ENCODE results near the gene FARSA.
"Not testable (repeated sequence)": the region's sequence is repeated elsewhere in the genome, so short reads cannot be mapped to it uniquely, and the experiment has no call there.

Gene FARSA

DNA sequence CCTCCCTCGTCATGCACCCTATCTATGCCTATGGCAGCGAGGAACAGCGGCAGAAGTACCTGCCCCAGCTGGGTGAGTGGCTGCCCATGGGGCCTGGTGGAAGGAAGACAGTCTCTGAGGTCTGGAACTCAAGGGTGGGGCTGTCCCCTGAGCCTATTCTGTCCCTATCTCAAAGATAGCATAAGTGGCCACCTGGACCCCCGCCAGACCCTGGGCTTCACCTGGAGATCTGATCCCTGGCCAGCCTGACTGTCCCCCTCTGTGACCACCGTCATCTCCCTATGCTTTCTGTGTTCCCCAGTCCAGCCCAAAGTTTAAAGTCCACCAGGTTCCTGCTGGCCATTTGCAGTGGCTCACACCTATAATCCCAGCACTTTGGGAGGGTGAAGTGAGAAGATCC, 39.9 kb downstream of the FARSA start:
- no peak for DNase-seq (ENCODE audit: low read depth)
- TF ChIP-seq, protein P1, sequence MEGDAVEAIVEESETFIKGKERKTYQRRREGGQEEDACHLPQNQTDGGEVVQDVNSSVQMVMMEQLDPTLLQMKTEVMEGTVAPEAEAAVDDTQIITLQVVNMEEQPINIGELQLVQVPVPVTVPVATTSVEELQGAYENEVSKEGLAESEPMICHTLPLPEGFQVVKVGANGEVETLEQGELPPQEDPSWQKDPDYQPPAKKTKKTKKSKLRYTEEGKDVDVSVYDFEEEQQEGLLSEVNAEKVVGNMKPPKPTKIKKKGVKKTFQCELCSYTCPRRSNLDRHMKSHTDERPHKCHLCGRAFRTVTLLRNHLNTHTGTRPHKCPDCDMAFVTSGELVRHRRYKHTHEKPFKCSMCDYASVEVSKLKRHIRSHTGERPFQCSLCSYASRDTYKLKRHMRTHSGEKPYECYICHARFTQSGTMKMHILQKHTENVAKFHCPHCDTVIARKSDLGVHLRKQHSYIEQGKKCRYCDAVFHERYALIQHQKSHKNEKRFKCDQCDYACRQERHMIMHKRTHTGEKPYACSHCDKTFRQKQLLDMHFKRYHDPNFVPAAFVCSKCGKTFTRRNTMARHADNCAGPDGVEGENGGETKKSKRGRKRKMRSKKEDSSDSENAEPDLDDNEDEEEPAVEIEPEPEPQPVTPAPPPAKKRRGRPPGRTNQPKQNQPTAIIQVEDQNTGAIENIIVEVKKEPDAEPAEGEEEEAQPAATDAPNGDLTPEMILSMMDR (conservative IDR thresholded peaks at IDR 0.05; ENCODE audit: low read length) = no peak
- no peak overlapping the region for H3K4me3 ChIP-seq (ENCODE audit: low read length)

DNA sequence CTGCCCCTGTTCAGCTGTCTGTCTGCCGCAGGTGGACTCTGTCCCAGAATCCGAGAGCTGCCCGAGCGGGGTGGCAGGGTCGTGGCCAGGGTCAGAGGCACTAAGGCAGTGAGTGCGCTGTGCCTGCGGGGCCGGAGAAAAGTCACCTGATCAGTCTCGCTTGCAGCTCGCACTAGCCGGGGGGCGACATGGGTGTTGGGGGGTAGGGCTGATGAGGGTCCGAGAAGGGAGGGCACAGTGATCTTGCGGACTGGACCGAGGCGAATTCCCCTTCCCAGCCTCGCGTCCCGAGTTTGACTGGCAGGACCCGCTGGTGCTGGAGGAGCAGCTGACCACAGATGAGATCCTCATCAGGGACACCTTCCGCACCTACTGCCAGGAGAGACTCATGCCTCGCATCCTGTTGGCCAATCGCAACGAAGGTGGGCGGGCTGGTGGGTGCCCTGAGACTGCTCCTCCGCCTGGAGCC, 41.9 kb downstream of the FARSA start:
- TF ChIP-seq, protein P1 (conservative IDR thresholded peaks at IDR 0.05; ENCODE audit: low read length) = no peak
- no peak for DNase-seq (ENCODE audit: low read depth)
- H3K4me3 ChIP-seq (ENCODE audit: low read length) = peak overlapping the region; percentile 97

DNA sequence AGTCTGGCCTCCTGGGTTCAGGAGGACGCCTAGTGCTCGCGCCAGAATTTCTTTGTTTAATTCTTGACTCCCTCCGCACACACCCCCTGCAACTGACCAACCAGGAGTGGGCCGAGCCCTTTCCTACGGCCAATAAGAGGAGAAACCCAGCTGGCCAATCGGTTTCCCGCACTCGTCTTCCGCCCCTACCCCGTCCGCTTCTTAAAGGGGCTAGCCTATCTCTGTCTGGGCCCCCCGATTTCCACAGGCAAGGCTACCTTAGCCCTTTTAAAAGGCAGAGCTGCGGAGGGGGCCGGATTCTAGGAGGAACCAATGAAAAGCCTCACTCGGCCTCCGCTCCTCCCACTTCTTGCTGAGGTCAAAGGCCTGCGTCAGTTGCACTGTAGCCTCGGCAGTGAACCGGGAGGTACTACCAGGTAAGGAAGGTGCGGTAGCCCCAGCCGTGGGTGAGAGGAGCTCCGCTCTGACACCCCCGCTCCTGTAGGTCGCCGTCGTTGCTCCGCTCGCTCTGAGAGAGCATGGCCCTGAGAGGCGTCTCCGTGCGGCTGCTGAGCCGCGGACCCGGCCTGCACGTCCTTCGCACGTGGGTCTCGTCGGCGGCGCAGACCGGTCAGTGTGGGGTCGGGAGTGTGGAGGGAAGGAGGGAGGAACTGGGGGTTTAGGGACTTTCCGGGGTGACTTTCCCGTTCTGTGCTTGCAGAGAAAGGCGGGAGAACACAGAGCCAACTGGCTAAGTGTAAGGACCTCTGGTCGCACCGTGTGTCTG, 42.5 kb downstream of the FARSA start, which contains the start of gene GCDH:
TSS of gene GCDH (plus strand) at position 374 of the 766 bp plus-strand sequence. CDS start at position 519, 145 bp downstream.
- TF ChIP-seq, protein P1 (conservative IDR thresholded peaks at IDR 0.05; ENCODE audit: low read length) = no peak
- peak within 1 kb of the TSS; percentile 97 for H3K4me3 ChIP-seq (ENCODE audit: low read length)
- DNase-seq (ENCODE audit: low read depth) = peak; percentile 99

DNA sequence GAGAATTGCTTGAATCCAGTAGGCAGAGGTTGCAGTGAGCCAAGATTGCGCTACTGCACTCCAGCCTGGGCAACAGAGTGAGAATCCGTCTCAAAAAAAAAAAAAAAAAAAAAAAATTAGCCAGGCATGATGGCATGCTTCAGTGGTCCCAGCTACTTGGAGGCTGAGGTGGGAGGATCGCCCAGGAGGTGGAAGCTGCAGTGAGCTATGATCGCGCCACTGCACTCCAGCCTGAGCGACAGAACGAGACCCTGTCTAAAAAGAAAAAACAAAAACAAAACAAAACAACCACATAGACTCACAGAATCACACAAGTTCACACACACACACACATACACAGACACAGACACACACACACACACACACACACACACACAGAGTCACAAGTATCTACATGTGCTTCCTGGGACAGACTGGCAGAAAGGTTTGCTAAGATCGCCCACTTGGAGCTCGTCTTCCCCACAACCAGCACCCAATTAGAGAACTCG, 43.2 kb downstream of the FARSA start:
- peak overlapping the region; percentile 40; the same call in 1 of the 2 replicates for H3K4me3 ChIP-seq (ENCODE audit: low read length)
- DNase-seq (ENCODE audit: low read depth) = not testable (repeated sequence)

DNA sequence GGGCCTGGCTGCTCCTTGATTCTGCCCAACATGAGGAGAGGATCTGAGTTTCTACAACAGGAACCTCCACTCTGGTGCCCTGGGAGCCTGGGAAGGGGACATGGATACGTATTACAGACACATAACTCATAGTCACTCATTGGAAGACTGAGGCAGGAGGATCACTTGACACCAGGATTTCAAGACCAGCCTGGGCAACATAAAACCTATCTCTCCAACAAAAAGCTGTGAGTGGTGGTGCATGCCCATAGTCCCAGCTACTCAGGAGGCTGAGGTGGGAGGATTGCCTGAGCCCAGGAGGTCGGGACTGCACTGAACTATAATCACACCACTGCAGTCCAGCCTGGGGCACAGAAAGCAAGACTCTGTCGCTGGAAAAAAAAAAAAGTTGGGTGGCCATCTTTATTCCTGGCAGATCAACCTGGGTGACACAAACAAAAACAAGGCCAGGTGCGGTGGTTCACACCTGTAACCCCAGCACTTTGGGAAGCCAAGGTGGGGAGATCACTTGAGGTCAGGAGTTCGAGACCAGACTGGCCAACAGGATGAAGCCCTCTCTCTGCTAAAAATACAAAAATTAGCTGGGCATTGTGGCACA, 45.4 kb downstream of the FARSA start:
- TF ChIP-seq, protein P1 (conservative IDR thresholded peaks at IDR 0.05; ENCODE audit: low read length) = no peak
- DNase-seq (ENCODE audit: low read depth) = no peak
- H3K4me3 ChIP-seq (ENCODE audit: low read length) = no peak overlapping the region

DNA sequence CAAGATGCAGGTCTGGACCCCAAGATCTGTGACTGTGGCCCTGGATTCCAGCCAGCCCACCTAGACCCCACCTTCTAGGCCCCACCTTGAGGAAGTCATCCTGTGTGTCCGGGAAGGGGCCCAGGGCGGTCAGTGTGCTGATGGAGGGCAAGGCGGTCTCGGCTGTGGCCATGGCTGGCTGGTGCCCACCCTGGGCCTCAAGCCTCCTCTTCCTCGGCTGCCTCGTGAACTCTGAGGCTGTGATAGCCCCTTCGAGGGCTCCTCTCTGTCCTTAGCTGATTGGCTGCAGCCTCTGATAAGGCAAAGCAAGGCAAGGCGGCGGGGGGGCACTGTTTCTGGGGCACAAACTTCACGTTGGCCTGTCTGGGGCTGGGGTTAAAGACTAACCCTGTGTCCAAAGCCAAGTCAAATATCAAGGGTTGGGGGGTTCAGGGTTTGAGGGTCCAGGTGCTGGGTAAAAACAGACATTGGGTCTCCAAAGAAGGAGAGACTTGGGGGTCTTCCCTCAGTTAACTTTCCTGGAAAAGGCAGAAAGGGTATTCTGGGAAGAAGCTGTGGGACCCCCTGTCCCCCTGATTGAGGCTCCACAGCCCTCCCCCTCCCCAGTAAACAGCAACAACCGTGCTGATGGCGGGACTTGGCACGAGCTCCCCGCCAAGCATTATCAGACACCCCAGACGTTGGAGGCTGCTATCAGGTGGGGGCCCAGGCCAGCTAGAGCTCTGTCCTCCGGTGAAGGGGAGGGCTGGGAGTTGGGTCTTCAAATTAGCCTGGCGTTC, 46.4 kb downstream of the FARSA start, which contains the start of gene KLF1:
TSS of gene KLF1 (minus strand) at position 233 of the 779 bp plus-strand sequence. CDS start at position 172, 61 bp downstream.
- no peak within 1 kb of the TSS for H3K4me3 ChIP-seq (ENCODE audit: low read length)
- TF ChIP-seq, protein P1 (conservative IDR thresholded peaks at IDR 0.05; ENCODE audit: low read length) = no peak
- DNase-seq (ENCODE audit: low read depth) = no peak

DNA sequence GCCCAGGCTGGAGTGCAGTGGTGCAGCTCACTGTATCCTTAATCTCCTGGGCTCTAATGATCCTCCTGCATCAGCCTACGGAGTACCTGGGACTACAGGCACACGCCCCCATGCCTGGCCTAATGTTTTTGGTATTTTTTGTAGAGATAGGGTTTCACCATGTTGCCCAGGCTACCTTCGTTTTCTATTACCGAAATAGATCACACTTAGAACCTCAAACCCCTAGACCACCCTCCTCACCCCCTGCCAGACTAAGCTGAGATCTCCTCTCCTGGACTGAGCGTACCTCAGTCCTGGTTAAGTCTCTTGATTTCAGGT, 46.9 kb downstream of the FARSA start:
- TF ChIP-seq, protein P1 (conservative IDR thresholded peaks at IDR 0.05; ENCODE audit: low read length) = no peak
- H3K4me3 ChIP-seq (ENCODE audit: low read length) = no peak overlapping the region

More for the DNA sequence above, 46.9 kb downstream of the FARSA start:
- DNase-seq (ENCODE audit: low read depth) = no peak
